ENCODE results near the gene ECSCR. TPM values are rescaled to one million over a fixed set of nuclear protein-coding genes. Genes with fewer than 3 reads are reported as not detected.
A peak's percentile ranks its signal among the peaks of the same experiment; 100 is the strongest.

Gene ECSCR
- total and polyA plus RNA-seq, 10 of the 15 experiments (the other 5 are each of a cell fraction or from before 2014, with no cell fraction given), result 0.15 to 0.83 (median 0.23) TPM; not detected in 3

DNA sequence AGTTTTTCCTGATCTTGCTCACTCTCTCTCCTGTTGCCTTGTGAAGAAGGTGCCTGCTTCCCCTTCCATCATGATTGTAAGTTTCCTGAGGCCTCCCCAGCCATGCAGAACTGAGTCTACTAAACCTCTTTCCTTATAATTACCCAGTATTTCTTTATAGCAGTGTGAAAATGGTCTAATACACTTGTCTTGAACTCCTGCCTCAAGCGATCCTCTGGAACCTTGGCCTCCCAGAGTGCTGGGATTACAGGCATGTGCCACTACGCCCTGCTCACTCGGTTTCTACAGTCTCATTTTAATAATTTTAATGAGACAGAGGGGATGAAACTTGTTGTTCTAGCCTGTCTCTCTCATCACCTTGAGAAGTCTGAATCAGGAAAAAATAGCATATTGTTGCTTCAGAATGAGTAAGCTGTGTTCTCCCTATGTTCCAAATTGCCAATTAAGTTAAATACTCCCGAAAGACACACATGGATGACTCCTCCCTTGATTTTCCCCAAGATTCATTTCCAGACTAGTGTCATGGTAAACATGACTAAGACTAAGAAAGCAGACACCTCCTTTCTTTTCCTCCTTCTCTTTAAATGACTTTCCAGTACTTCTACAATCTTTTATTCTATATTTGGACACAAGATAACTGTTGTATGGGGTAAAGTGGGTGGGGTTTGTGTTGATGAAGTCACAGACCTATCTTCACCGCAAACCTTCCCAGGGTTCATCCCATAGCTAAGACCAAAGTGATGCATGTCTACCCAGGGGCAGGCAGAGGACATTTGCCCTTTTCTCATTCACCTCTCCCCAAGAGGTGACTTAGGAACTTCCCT, 15.4 kb downstream of the ECSCR start (continued):
- no peak for TF ChIP-seq YBX1 (IDR thresholded peaks at IDR 0.05)
- peak; percentile 33; the same call in 1 of the 2 replicates for TF ChIP-seq RAD51 (IDR thresholded peaks at IDR 0.05)
- no peak for TF ChIP-seq NFYB (IDR thresholded peaks at IDR 0.05; ENCODE audit: insufficient read depth, low read depth, low read length)
- TF ChIP-seq, protein P1, sequence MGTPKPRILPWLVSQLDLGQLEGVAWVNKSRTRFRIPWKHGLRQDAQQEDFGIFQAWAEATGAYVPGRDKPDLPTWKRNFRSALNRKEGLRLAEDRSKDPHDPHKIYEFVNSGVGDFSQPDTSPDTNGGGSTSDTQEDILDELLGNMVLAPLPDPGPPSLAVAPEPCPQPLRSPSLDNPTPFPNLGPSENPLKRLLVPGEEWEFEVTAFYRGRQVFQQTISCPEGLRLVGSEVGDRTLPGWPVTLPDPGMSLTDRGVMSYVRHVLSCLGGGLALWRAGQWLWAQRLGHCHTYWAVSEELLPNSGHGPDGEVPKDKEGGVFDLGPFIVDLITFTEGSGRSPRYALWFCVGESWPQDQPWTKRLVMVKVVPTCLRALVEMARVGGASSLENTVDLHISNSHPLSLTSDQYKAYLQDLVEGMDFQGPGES (IDR thresholded peaks at IDR 0.05), result no peak
- no peak for TF ChIP-seq KDM1A (IDR thresholded peaks at IDR 0.05; ENCODE audit: borderline replicate concordance)
- TF ChIP-seq ZNF217 (IDR thresholded peaks at IDR 0.05), result peak; percentile 71; the same call in 1 of the 2 replicates
- TF ChIP-seq HDAC6 (IDR thresholded peaks at IDR 0.05; ENCODE audit: unreplicated experiment), result no peak
- no peak for TF ChIP-seq MXI1 (IDR thresholded peaks at IDR 0.05; ENCODE audit: low read depth, low read length)
- TF ChIP-seq, protein P2, sequence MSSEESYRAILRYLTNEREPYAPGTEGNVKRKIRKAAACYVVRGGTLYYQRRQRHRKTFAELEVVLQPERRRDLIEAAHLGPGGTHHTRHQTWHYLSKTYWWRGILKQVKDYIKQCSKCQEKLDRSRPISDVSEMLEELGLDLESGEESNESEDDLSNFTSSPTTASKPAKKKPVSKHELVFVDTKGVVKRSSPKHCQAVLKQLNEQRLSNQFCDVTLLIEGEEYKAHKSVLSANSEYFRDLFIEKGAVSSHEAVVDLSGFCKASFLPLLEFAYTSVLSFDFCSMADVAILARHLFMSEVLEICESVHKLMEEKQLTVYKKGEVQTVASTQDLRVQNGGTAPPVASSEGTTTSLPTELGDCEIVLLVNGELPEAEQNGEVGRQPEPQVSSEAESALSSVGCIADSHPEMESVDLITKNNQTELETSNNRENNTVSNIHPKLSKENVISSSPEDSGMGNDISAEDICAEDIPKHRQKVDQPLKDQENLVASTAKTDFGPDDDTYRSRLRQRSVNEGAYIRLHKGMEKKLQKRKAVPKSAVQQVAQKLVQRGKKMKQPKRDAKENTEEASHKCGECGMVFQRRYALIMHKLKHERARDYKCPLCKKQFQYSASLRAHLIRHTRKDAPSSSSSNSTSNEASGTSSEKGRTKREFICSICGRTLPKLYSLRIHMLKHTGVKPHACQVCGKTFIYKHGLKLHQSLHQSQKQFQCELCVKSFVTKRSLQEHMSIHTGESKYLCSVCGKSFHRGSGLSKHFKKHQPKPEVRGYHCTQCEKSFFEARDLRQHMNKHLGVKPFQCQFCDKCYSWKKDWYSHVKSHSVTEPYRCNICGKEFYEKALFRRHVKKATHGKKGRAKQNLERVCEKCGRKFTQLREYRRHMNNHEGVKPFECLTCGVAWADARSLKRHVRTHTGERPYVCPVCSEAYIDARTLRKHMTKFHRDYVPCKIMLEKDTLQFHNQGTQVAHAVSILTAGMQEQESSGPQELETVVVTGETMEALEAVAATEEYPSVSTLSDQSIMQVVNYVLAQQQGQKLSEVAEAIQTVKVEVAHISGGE (CRISPR knock-in tag; IDR thresholded peaks at IDR 0.05), result no peak
- no peak for TF ChIP-seq ZNF622 (IDR thresholded peaks at IDR 0.05)
- TF ChIP-seq IKZF1 (conservative IDR thresholded peaks at IDR 0.05), result peak; percentile 99
- peak; percentile 99 for TF ChIP-seq MTA2 (IDR thresholded peaks at IDR 0.05; ENCODE audit: low read depth)
- peak; percentile 49 for TF ChIP-seq SP1 (IDR thresholded peaks at IDR 0.05; ENCODE audit: low read depth, low read length)
- TF ChIP-seq, protein P3, sequence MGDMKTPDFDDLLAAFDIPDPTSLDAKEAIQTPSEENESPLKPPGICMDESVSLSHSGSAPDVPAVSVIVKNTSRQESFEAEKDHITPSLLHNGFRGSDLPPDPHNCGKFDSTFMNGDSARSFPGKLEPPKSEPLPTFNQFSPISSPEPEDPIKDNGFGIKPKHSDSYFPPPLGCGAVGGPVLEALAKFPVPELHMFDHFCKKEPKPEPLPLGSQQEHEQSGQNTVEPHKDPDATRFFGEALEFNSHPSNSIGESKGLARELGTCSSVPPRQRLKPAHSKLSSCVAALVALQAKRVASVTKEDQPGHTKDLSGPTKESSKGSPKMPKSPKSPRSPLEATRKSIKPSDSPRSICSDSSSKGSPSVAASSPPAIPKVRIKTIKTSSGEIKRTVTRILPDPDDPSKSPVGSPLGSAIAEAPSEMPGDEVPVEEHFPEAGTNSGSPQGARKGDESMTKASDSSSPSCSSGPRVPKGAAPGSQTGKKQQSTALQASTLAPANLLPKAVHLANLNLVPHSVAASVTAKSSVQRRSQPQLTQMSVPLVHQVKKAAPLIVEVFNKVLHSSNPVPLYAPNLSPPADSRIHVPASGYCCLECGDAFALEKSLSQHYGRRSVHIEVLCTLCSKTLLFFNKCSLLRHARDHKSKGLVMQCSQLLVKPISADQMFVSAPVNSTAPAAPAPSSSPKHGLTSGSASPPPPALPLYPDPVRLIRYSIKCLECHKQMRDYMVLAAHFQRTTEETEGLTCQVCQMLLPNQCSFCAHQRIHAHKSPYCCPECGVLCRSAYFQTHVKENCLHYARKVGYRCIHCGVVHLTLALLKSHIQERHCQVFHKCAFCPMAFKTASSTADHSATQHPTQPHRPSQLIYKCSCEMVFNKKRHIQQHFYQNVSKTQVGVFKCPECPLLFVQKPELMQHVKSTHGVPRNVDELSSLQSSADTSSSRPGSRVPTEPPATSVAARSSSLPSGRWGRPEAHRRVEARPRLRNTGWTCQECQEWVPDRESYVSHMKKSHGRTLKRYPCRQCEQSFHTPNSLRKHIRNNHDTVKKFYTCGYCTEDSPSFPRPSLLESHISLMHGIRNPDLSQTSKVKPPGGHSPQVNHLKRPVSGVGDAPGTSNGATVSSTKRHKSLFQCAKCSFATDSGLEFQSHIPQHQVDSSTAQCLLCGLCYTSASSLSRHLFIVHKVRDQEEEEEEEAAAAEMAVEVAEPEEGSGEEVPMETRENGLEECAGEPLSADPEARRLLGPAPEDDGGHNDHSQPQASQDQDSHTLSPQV (IDR thresholded peaks at IDR 0.05), result no peak
- TF ChIP-seq, protein P4, sequence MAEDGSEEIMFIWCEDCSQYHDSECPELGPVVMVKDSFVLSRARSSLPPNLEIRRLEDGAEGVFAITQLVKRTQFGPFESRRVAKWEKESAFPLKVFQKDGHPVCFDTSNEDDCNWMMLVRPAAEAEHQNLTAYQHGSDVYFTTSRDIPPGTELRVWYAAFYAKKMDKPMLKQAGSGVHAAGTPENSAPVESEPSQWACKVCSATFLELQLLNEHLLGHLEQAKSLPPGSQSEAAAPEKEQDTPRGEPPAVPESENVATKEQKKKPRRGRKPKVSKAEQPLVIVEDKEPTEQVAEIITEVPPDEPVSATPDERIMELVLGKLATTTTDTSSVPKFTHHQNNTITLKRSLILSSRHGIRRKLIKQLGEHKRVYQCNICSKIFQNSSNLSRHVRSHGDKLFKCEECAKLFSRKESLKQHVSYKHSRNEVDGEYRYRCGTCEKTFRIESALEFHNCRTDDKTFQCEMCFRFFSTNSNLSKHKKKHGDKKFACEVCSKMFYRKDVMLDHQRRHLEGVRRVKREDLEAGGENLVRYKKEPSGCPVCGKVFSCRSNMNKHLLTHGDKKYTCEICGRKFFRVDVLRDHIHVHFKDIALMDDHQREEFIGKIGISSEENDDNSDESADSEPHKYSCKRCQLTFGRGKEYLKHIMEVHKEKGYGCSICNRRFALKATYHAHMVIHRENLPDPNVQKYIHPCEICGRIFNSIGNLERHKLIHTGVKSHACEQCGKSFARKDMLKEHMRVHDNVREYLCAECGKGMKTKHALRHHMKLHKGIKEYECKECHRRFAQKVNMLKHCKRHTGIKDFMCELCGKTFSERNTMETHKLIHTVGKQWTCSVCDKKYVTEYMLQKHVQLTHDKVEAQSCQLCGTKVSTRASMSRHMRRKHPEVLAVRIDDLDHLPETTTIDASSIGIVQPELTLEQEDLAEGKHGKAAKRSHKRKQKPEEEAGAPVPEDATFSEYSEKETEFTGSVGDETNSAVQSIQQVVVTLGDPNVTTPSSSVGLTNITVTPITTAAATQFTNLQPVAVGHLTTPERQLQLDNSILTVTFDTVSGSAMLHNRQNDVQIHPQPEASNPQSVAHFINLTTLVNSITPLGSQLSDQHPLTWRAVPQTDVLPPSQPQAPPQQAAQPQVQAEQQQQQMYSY (CRISPR knock-in tag; IDR thresholded peaks at IDR 0.05), result no peak
- TF ChIP-seq SIX5 (IDR thresholded peaks at IDR 0.05; ENCODE audit: low read depth, low read length, severe bottlenecking), result no peak

Data from GM12878 (cell line).